ENCODE data around the gene TMPRSS3. TPM values are rescaled to one million over a fixed set of nuclear protein-coding genes. Genes with fewer than 3 reads are reported as not detected.

TMPRSS3 gene
- total RNA-seq, 2 donors from 2014 or later = 9.8 to 68.6 TPM

DNA sequence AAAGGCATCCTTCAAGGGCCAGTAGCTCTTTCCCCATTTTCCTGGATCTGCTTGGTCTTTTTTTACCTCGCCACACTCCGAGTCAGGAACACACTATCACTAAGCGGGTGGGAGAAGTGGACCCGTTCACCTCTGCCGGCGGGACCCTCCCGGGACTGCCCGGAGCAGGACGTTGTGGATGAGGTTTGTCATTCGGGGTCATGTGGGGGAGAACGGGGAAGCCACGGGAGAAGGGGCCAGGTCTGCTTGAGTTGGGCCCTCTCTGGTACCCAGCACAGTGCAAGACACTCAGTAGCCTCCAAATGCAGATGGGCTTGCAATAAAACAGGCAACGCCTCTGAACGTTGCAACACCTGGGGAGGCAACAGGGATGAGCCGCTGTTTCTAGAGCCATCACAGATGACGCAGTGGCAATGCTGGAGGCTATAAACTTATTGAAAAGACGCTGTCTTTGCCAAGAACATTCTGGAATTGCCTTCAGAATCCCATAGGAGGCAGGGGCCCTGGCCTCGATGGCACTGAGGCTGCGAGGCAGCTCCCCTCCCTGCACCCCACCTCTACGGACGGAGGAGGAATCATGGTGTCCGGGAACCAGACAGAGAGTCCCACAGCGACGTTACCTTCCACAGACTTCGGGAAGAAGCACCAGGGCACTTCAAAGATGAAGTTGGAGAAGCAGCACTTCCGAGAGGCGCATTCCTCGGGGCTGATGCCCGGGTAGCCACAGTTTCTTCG lies 48.8 kb downstream of the TMPRSS3 start:
- ATAC-seq = no peak
- no peak for DNase-seq (ENCODE audit: low spot score in 2 of 2)

GRCh38 chr21:42346441-42346840 lies 49.4 kb downstream of the TMPRSS3 start:
- Mint-ChIP-seq H3K9me3 (no peaks in the 10 kb centered on the region), H3K27ac (no peak overlapping the region), H3K36me3 (no peaks in the 10 kb centered on the region)
- DNase-seq (ENCODE audit: low spot score in 2 of 2) (no peak), ATAC-seq (no peak)

More for the DNA sequence above, 48.8 kb downstream of the TMPRSS3 start:
- Mint-ChIP-seq H3K36me3 (no peaks in the 10 kb centered on the region), H3K27ac (no peak overlapping the region), H3K9me3 (no peaks in the 10 kb centered on the region)

- H3K9me3 Mint-ChIP-seq = no peaks in the 10 kb centered on the region
- DNase-seq (ENCODE audit: low spot score in 2 of 2) (no peak), ATAC-seq (no peak)
- H3K36me3 Mint-ChIP-seq = no peaks in the 10 kb centered on the region
- H3K27ac Mint-ChIP-seq = no peak overlapping the region
Observed at GRCh38 chr21:42344631-42345030, 51.2 kb downstream of the TMPRSS3 start.

DNA sequence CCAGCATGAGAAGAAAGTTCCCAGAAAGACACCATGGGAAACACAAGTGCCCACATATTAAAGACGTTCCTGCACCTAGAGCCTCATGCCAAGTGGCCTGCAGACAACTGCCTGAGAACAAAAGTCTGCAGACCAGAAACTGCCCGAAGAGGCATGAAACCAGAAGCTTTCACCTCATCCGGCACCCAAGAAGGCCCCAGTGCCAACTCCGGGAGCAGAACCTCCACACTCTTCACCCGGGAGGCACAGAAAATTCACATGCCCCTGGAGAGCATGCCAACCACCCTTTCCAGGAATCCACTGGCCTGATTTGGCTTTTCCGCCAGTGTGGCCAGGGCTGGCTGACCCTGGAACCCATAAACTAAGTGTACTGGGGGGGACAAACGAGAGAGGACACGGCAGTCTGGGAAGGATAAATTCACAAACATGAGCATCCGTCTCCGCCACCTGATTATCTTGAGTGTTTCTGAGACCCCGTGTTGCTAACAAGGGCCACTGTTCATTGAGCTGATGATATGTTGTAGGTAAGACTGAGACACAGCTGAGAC lies 51.8 kb downstream of the TMPRSS3 start:
- no peak for ATAC-seq
- no peak overlapping the region for H3K27ac Mint-ChIP-seq
- DNase-seq (ENCODE audit: low spot score in 2 of 2) = no peak
- no peaks in the 10 kb centered on the region for H3K36me3 Mint-ChIP-seq
- H3K9me3 Mint-ChIP-seq = no peaks in the 10 kb centered on the region

DNA sequence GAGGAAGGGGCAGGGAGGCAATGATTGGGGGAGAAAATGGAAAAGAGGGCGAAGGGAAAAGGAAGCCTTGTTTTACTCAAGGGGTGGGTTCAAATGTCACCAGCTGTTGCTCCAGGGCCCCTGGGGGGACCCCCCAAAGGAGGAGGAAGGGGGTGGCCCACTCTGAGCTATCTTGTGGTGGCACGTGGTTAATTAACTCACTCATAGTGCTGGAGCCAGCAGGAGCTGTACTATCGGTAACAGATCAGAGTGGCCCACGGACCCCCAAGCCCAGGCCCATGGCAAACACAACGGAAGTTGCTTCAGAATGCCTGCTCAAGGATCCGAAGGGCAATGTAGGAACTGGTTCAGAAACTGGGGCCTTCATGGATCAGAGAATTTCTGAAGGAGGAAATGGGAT lies 52.3 kb downstream of the TMPRSS3 start:
- Mint-ChIP-seq H3K9me3 (no peaks in the 10 kb centered on the region), H3K36me3 (no peaks in the 10 kb centered on the region), H3K27ac (no peak overlapping the region)
- ATAC-seq (no peak), DNase-seq (ENCODE audit: low spot score in 2 of 2) (no peak)

DNA sequence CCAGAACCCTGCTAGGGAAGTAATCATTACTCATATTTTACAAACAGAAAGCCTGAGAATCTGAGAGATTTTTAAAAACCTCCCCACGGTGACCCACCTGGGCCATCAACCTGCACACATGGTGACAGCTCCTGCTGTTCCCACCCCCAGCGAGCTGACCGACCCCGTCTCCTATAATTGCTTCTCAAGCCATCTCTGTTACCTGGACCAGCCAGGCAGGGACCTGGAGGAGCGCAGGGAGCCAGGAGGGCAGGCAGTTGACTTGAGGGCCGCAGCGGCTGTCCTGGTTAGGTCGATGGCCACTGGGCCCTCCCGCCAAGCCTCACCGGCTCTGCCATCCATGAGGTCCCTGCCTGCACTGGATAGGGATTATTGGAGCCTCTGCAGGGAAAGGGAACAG lies 52.8 kb downstream of the TMPRSS3 start:
- DNase-seq (ENCODE audit: low spot score in 2 of 2) (no peak), ATAC-seq (no peak)
- Mint-ChIP-seq H3K27ac (peak overlapping the region in 1 of 2 donors; percentile 66), H3K36me3 (no peaks in the 10 kb centered on the region), H3K9me3 (no peaks in the 10 kb centered on the region)

DNA sequence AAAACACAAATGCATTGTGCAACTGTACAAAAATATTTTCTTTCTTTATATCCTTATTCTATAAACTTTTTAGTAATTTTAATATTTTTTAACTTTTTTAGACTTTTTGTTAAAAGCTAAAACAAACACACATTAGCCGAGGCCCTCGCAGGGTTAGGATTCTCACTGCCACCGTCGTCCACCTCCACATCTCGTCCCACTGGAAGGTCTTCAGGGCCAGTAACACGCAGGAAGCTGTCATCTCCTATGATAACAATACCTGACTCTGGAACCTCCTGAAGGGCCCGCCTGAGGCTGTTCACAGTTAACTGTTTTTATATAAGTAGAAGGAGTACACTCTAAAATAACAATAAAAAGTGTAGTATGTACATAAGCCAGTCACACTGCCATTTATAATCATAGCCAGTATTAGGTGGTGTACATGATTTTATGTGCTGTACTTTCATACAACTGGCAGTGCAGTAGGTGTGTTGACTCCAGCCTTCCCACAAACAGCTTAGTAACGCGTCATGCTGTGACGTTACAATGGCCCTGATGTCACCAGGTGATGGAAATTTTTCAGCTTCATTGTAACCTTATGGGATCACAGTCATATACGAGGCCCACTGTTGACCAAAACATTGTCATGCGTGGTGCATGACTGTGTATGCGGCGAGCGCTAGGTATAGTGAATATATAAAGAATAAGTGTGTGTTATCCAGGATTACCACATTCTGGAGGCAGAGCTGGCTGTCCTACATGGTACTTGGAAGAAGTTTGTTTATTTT lies 53.9 kb downstream of the TMPRSS3 start:
- DNase-seq (ENCODE audit: low spot score in 2 of 2) (no peak), ATAC-seq (no peak)
- H3K27ac Mint-ChIP-seq = no peak overlapping the region
- H3K36me3 Mint-ChIP-seq = no peaks in the 10 kb centered on the region
- H3K9me3 Mint-ChIP-seq = no peaks in the 10 kb centered on the region

GRCh38 chr21:42340187-42341050 lies 55.4 kb downstream of the TMPRSS3 start:
- no peak overlapping the region for H3K27ac Mint-ChIP-seq
- no peak for DNase-seq (ENCODE audit: low spot score in 2 of 2)
- ATAC-seq = no peak
- no peaks in the 10 kb centered on the region for H3K36me3 Mint-ChIP-seq
- H3K9me3 Mint-ChIP-seq = no peaks in the 10 kb centered on the region

GRCh38 chr21:42338729-42339715 lies 56.8 kb downstream of the TMPRSS3 start:
- DNase-seq (ENCODE audit: low spot score in 2 of 2) (no peak), ATAC-seq (peak; percentile 26 to 78)
- Mint-ChIP-seq H3K27ac (no peak overlapping the region), H3K36me3 (no peaks in the 10 kb centered on the region), H3K9me3 (no peaks in the 10 kb centered on the region)

DNA sequence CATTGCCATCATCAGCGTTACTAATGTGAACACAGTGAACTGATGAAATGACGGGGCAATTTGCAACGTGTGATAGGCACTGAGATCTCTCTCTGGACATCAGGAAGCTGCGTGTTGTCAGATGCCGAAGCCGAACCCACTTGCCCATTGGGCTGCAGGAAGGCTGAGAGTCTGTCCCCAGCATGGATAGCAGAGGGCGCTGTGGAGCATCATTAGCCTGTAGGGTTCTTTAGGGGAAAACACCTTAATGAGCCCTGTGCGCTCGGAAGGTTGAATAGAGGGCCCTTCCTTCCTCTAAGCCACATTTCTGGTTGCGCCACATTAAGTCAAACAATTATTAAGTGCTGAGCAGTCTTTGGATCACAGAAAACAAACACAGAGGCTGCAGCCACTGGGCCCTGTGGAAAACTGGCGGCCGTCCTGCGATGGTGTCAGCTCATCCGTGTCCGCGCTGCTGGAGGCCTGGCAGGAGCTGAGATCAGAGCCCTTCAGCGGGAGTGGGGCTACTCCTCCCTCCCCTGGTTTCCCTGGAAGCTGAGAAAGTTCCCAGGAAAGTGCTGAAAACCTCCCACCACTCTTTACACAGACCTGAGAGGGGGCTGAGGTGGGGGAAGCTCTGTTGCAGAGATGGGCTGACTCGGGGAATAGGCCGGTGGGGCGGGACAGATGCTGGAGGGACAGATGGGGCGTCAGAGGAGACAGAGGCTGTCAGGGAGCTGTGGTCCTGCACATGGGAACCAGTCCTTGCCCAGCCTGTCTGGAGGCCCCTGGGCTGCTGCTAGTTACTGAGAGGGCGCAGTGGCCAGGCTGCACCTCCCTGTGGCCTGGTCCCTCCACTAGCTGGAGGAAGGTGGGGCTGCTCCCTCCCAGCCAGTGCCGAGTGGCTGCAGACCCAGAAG lies 57.8 kb downstream of the TMPRSS3 start:
- DNase-seq (ENCODE audit: low spot score in 2 of 2) (peak; percentile 69 to 84), ATAC-seq (peak; percentile 86 to 98)
- H3K9me3 Mint-ChIP-seq = no peaks in the 10 kb centered on the region
- peak overlapping the region in 1 of 2 donors; percentile 48 for H3K27ac Mint-ChIP-seq
- no peaks in the 10 kb centered on the region for H3K36me3 Mint-ChIP-seq

GRCh38 chr21:42337276-42337675 lies 58.6 kb downstream of the TMPRSS3 start:
- H3K9me3 Mint-ChIP-seq = peaks cover 0 to 4% of the 10 kb centered on the region in 2 donors
- ATAC-seq = no peak
- no peak for DNase-seq (ENCODE audit: low spot score in 2 of 2)
- H3K36me3 Mint-ChIP-seq = peaks cover 0 to 5% of the 10 kb centered on the region in 2 donors
- peak overlapping the region in 1 of 2 donors; percentile 48 for H3K27ac Mint-ChIP-seq

- peaks cover 11 to 17% of the 10 kb centered on the region in 2 donors for H3K36me3 Mint-ChIP-seq
Observed at GRCh38 chr21:42336054-42336453, 59.8 kb downstream of the TMPRSS3 start.

DNA sequence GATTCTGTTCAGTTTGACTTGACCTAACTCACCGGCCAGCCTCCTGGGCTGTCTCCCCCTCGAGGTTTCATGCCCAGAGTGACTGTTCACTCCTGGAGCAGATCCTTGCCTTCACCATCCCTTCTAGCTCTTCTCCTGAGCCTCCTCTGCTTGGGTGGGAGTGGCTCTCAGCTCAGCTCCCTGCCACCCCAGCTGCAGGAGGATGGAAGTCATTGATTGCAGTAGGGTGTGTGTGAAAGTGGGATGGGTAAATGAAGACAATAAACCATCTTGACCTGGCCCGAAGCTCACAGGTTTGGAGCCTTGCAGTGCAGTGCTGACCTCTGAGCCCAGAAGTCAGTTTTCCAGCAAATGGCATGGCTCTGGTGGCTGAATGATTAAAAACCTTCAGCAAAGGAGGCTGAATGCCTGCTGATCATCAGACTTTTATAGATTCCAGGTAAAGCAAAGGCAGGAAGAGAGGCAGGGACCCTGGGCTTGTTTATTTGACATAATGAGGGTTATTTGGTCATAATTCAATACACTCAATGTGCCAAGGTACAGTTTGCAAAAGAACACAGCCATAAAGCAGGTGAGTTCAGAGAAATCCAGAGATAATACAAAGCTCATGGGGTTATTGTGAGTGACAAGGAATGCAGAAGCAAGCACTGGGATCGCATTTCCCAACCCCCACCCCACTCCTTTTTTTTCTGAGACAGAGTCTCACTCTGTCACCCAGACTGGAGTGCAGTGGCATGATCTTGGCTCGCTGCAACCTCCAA lies 63.1 kb downstream of the TMPRSS3 start:
- Mint-ChIP-seq H3K36me3 (peaks cover 12 to 21% of the 10 kb centered on the region in 2 donors), H3K9me3 (peaks cover 12 to 18% of the 10 kb centered on the region in 2 donors)

More at GRCh38 chr21:42336054-42336453, 59.8 kb downstream of the TMPRSS3 start:
- ATAC-seq (no peak), DNase-seq (ENCODE audit: low spot score in 2 of 2) (no peak)
- Mint-ChIP-seq H3K27ac (no peak overlapping the region), H3K9me3 (peaks cover 9 to 11% of the 10 kb centered on the region in 2 donors)

DNA sequence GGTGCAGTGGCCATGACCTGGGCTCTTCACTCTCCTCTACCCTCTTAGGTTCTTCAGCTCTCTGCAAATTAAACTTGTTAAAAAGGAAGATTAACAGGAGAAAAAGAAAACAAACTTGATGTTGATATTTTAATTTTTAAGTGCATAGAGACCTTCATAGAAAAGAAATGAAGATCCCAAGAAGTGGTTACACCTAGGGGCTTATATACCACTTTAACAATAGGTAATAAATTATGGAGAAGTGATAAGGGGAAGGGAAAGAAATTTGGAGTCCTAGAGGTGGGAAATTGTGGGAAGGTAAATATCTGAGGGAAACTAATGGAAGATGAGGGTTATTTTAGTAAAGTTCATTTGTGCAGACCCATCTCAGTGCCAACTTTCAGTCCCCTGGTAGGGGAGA lies 64.2 kb downstream of the TMPRSS3 start:
- H3K27ac Mint-ChIP-seq = no peak overlapping the region
- peaks cover 12 to 18% of the 10 kb centered on the region in 2 donors for H3K9me3 Mint-ChIP-seq
- H3K36me3 Mint-ChIP-seq = peaks cover 12 to 21% of the 10 kb centered on the region in 2 donors
- DNase-seq (ENCODE audit: low spot score in 2 of 2) = no peak
- ATAC-seq = no peak

More for the DNA sequence above, 63.1 kb downstream of the TMPRSS3 start:
- ATAC-seq = no peak
- no peak for DNase-seq (ENCODE audit: low spot score in 2 of 2)
- H3K27ac Mint-ChIP-seq = no peak overlapping the region
